ENCODE results near the gene HERC6. TPM values are rescaled to one million over a fixed set of nuclear protein-coding genes. Genes with fewer than 3 reads are reported as not detected.

Gene HERC6
- total and polyA plus RNA-seq, 2 experiments from 2014 or later = 3.4 to 7.3 TPM

DNA sequence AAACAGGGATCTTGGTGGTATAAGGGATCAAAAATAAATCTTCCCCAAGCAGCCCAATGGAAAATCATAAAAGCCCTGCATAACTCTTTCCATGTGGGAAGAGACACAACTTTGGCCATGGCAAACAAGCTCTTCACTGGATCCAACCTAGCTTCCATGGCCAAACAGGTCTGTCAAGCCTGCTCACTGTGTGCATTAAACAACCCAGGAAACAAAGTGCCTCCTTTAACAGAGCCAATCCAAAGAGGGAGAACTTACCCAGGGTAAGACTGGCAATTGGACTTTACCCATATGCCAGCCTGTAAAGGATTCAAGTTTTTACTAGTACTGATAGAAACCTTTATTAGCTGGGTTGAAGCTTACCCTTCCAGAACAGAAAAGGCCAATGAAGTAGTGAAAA, 70.6 kb downstream of the HERC6 start:
- Histone ChIP-seq H3F3A (replicated peaks; ENCODE audit: low read depth) (no peaks in the 10 kb centered on the region), H2AFZ (no peak overlapping the region), H3K27me3 (ENCODE audit: insufficient read depth) (no peaks in the 10 kb centered on the region), H3K4me2 (no peak overlapping the region), H3K4me3 (no peak overlapping the region), H3K9me2 (ENCODE audit: insufficient read depth) (0 out of 2 replicates have a peak, but pooled peaks cover 12% of the 10 kb centered on the region), H3K36me3 (ENCODE audit: insufficient read depth) (no peaks in the 10 kb centered on the region), H3K27ac (ENCODE audit: low read depth) (no peak overlapping the region), H3K4me1 (ENCODE audit: insufficient read depth) (peaks cover 5% of the 10 kb centered on the region; the same call in 1 of the 2 replicates), H3K79me2 (replicated peaks; ENCODE audit: insufficient read depth) (no peaks in the 10 kb centered on the region), H4K20me1 (replicated peaks; ENCODE audit: insufficient read depth) (no peaks in the 10 kb centered on the region)
- ATAC-seq = no peak
- H3K27ac Mint-ChIP-seq = no peak overlapping the region
- no peak overlapping the region for H3K4me3 Mint-ChIP-seq
- TF ChIP-seq POLR2AphosphoS5 (IDR thresholded peaks at IDR 0.05; ENCODE audit: low read depth) = no peak
- no peak for TF ChIP-seq NANOG (IDR thresholded peaks at IDR 0.05; ENCODE audit: borderline replicate concordance)
- TF ChIP-seq, protein P1, sequence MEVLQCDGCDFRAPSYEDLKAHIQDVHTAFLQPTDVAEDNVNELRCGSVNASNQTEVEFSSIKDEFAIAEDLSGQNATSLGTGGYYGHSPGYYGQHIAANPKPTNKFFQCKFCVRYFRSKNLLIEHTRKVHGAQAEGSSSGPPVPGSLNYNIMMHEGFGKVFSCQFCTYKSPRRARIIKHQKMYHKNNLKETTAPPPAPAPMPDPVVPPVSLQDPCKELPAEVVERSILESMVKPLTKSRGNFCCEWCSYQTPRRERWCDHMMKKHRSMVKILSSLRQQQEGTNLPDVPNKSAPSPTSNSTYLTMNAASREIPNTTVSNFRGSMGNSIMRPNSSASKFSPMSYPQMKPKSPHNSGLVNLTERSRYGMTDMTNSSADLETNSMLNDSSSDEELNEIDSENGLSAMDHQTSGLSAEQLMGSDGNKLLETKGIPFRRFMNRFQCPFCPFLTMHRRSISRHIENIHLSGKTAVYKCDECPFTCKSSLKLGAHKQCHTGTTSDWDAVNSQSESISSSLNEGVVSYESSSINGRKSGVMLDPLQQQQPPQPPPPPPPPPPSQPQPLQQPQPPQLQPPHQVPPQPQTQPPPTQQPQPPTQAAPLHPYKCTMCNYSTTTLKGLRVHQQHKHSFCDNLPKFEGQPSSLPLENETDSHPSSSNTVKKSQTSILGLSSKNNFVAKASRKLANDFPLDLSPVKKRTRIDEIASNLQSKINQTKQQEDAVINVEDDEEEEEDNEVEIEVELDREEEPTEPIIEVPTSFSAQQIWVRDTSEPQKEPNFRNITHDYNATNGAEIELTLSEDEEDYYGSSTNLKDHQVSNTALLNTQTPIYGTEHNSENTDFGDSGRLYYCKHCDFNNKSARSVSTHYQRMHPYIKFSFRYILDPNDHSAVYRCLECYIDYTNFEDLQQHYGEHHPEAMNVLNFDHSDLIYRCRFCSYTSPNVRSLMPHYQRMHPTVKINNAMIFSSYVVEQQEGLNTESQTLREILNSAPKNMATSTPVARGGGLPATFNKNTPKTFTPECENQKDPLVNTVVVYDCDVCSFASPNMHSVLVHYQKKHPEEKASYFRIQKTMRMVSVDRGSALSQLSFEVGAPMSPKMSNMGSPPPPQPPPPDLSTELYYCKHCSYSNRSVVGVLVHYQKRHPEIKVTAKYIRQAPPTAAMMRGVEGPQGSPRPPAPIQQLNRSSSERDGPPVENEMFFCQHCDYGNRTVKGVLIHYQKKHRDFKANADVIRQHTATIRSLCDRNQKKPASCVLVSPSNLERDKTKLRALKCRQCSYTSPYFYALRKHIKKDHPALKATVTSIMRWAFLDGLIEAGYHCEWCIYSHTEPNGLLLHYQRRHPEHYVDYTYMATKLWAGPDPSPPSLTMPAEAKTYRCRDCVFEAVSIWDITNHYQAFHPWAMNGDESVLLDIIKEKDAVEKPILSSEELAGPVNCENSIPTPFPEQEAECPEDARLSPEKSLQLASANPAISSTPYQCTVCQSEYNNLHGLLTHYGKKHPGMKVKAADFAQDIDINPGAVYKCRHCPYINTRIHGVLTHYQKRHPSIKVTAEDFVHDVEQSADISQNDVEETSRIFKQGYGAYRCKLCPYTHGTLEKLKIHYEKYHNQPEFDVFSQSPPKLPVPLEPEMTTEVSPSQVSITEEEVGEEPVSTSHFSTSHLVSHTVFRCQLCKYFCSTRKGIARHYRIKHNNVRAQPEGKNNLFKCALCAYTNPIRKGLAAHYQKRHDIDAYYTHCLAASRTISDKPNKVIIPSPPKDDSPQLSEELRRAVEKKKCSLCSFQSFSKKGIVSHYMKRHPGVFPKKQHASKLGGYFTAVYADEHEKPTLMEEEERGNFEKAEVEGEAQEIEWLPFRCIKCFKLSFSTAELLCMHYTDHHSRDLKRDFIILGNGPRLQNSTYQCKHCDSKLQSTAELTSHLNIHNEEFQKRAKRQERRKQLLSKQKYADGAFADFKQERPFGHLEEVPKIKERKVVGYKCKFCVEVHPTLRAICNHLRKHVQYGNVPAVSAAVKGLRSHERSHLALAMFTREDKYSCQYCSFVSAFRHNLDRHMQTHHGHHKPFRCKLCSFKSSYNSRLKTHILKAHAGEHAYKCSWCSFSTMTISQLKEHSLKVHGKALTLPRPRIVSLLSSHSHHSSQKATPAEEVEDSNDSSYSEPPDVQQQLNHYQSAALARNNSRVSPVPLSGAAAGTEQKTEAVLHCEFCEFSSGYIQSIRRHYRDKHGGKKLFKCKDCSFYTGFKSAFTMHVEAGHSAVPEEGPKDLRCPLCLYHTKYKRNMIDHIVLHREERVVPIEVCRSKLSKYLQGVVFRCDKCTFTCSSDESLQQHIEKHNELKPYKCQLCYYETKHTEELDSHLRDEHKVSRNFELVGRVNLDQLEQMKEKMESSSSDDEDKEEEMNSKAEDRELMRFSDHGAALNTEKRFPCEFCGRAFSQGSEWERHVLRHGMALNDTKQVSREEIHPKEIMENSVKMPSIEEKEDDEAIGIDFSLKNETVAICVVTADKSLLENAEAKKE (CRISPR knock-in tag; IDR thresholded peaks at IDR 0.05) = no peak
- TF ChIP-seq ZNF114 (CRISPR knock-in tag; IDR thresholded peaks at IDR 0.05) = no peak
- no peak for TF ChIP-seq CREB1 (CRISPR knock-in tag; IDR thresholded peaks at IDR 0.05; ENCODE audit: low read depth)
- no peak for TF ChIP-seq STAT1 (IDR thresholded peaks at IDR 0.05; ENCODE audit: unreplicated experiment)
- no peak for TF ChIP-seq ZNF331 (CRISPR knock-in tag; IDR thresholded peaks at IDR 0.05; ENCODE audit: low read depth)
- no peak for TF ChIP-seq EZH2 (IDR thresholded peaks at IDR 0.05; ENCODE audit: low read depth, unreplicated experiment)
- no peak for TF ChIP-seq JUNB (IDR thresholded peaks at IDR 0.05; ENCODE audit: unreplicated experiment)
- no peak for TF ChIP-seq CTCF (conservative IDR thresholded peaks at IDR 0.05; ENCODE audit: low read depth in 2 of 2)
- TF ChIP-seq EZH2phosphoT487 (IDR thresholded peaks at IDR 0.05; ENCODE audit: unreplicated experiment) = no peak
- H3K4me1 Mint-ChIP-seq = peaks cover 11% of the 10 kb centered on the region
- peaks cover 1% of the 10 kb centered on the region for H3K27me3 Mint-ChIP-seq (ENCODE audit: insufficient read depth, low read depth, poor library complexity)
- DNase-seq (ENCODE audit: low spot score) = no peak
- peaks cover 3% of the 10 kb centered on the region for H3K9me3 Mint-ChIP-seq
- peaks cover 8% of the 10 kb centered on the region for H3K36me3 Mint-ChIP-seq (ENCODE audit: low read depth)
